ENCODE data around the gene ZMIZ1. TPM values are rescaled to one million over a fixed set of nuclear protein-coding genes. Genes with fewer than 3 reads are reported as not detected.

ZMIZ1 gene
- total and polyA plus RNA-seq, 8 donors, result 63.1 to 87.2 (median 76.8) TPM

DNA sequence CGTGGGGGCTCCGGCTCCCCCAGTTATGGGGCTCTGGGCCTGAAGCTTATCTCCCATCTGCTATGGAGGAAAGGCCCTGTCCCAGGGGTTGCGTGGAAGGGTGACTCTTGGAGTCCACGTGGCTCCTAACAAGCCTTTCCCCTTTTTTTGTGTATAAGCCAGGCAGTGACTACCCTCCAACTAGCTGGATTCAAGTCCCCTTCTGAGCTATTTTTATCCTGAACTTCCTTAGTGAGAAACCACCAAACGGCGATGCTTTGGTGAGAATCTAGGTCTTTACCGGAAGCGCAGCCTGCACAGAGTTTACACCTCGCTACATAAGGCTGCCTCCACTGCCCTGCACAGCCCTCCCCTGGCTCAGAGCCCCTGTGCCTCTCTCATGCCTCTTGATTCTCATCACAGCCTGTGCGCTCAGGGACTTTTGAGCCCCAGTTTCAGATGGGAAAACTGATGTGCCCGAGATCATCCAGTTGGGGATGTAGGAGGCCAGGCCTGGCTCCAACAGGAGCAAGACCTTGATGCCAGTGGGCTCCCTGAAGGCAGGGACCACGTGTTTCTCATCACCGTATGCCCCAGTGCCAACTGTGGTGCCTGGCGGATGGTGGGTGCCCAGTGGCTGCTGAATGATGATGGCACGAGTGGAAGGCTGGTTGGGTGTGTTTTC lies 176.2 kb downstream of the ZMIZ1 start:
- no peak for TF ChIP-seq CTCF (IDR thresholded peaks at IDR 0.05)

DNA sequence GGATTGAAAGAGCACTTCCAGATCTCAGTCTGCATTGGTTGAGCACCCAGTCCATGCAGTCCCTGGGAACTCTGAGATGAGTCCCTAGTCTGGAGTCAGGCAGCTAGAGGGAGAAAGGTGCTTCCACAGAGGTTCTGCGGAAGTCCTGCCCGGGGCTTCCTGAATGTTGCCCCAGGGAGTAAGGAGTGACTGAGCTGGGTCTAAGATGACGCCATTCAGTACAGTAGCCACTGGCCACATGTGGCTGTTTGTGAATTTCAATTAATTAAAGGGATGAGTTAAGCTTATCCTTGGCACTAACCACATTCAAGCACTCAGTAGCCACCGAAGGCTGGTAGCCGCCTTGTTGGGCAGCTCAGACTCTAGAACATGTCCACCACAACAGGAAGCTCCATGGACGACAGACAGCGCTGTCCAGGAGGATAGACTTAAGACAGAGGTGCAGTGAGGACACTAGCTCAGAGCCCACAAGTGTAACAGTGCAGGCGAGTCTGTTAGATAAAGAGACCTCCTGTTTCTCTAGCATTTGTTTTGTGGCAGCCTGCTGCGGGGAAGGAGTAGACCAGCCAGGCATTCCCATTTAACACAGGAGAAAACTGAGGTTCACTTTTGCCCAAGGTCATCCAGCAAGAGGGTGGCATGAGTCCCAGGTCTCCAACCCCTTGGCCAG lies 176.9 kb downstream of the ZMIZ1 start:
- DNase-seq, result no peak
- no peaks in the 10 kb centered on the region for H3K9me3 ChIP-seq
- H3K4me3 ChIP-seq, result peak overlapping the region in 1 of 2 donors; percentile 59
- intact Hi-C loops (cut with DNase I), result no loop called here
- no peaks in the 10 kb centered on the region for H3K27me3 ChIP-seq
- ATAC-seq, result no peak
- no peak for TF ChIP-seq CTCF (IDR thresholded peaks at IDR 0.05)
- no peaks in the 10 kb centered on the region for H3K36me3 ChIP-seq
- H3K27ac ChIP-seq, result peak overlapping the region; percentile 62 to 88
- H3K4me1 ChIP-seq, result peaks cover 51 to 92% of the 10 kb centered on the region in 2 donors

More for the DNA sequence above, 176.2 kb downstream of the ZMIZ1 start:
- ATAC-seq (no peak), DNase-seq (peak in 1 of 4 donors; percentile 60)
- Histone ChIP-seq H3K36me3 (no peaks in the 10 kb centered on the region), H3K4me1 (peaks cover 53 to 92% of the 10 kb centered on the region in 2 donors), H3K9me3 (no peaks in the 10 kb centered on the region), H3K27me3 (no peaks in the 10 kb centered on the region), H3K4me3 (peak overlapping the region in 1 of 2 donors; percentile 59), H3K27ac (peak overlapping the region; percentile 62 to 88)
- intact Hi-C loops (cut with DNase I), result no loop called here

- Histone ChIP-seq H3K27ac (peak overlapping the region; percentile 62 to 88), H3K9me3 (no peaks in the 10 kb centered on the region), H3K4me1 (peaks cover 49 to 92% of the 10 kb centered on the region in 2 donors), H3K27me3 (no peaks in the 10 kb centered on the region), H3K4me3 (no peak overlapping the region), H3K36me3 (no peaks in the 10 kb centered on the region)
- no peak for TF ChIP-seq CTCF (IDR thresholded peaks at IDR 0.05)
- DNase-seq, result peak in 1 of 4 donors; percentile 79
- no peak for ATAC-seq
- intact Hi-C loops (cut with DNase I), result no loop called here
Observed at GRCh38 chr10:79246209-79246581, 177.4 kb downstream of the ZMIZ1 start.

DNA sequence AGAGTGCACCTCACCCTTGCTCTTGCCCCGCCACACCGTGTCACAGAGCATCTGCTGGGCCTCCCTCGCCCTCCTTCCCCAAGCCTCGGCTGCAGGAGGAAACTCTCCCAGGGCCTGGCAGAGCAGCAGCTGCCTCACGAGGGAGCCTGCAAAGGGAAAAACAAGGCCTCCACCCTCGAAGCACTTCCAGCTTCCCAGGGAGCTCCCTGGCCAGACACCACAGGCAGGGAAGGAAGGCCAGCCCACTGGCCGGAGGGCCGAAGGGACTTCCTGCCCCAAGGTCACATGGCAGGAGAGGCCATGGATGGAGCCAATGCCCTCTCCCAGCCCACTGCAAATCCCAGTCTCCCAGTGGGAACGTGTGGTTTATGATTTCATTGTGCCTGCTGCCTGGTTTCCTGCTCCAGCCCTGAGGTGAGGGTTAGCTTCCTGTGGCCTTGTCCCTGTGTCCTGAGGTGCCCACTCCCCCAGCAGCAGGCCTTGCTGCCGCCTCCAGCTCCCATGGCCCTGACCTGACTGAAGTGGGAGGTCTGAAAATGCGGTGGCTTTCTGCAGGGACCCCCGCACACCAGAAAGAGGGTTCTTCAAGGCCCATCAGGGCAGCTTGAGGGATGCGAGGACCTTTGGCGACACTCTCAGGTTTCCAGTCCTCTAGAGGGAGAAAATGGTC lies 178.0 kb downstream of the ZMIZ1 start:
- H3K27me3 ChIP-seq, result no peaks in the 10 kb centered on the region
- H3K36me3 ChIP-seq, result no peaks in the 10 kb centered on the region
- no peak for TF ChIP-seq CTCF (IDR thresholded peaks at IDR 0.05)
- peaks cover 43 to 92% of the 10 kb centered on the region in 2 donors for H3K4me1 ChIP-seq
- no peaks in the 10 kb centered on the region for H3K9me3 ChIP-seq
- intact Hi-C loops (cut with DNase I), result no loop called here
- ATAC-seq (peak; percentile 5), DNase-seq (peak in 2 of 4 donors; percentile 77 to 80)
- peak overlapping the region; percentile 62 to 88 for H3K27ac ChIP-seq
- H3K4me3 ChIP-seq, result no peak overlapping the region

Measured in left lung (tissue), 10 donors.